Keratinocyte (primary cell): ENCODE results near the gene DCTN1. TPM values are rescaled to one million over a fixed set of nuclear protein-coding genes. Genes with fewer than 3 reads are reported as not detected.

ENCODE experiments used
- DNase-seq: peaks from one replicate; pipeline ENCODE4 v3.0.0-alpha.2; 2011; ENCODE audit warnings: low read depth, missing footprints, low spot score
- FAIRE-seq: peaks from 2 replicates; lab custom pipeline; 2011; peaks lifted over from hg19 to GRCh38; lab: Jason Lieb, UNC
- H2AFZ ChIP-seq: 2 replicates; pipeline ENCODE4 v1.6.0; 2012; ENCODE audit warnings: low read length, control low read depth, inconsistent platforms; ENCODE audit not compliant: control insufficient read depth
- H3K27ac ChIP-seq: 2 replicates; pipeline ENCODE4 v1.5.1; 2011; ENCODE audit warnings: low read length; ENCODE audit not compliant: control insufficient read depth, insufficient read depth
- H3K27me3 ChIP-seq: 3 replicates; pipeline ENCODE4 v1.6.0; 2011; ENCODE audit warnings: low read length; ENCODE audit not compliant: control insufficient read depth, insufficient read depth; ENCODE audit errors: extremely low read depth
- H3K36me3 ChIP-seq, 2 experiments: 2 replicates in 1 of 2; 3 replicates in 1 of 2; pipeline ENCODE4 v1.5.1; 2011; ENCODE audit warnings: low read length in 2 of 2, mild to moderate bottlenecking in 1 of 2; ENCODE audit not compliant: control insufficient read depth in 2 of 2, insufficient read depth in 2 of 2; ENCODE audit errors: extremely low read depth in 1 of 2
- H3K4me1 ChIP-seq: 3 replicates; pipeline ENCODE4 v1.5.1; 2011; ENCODE audit warnings: low read length; ENCODE audit not compliant: control insufficient read depth, insufficient read depth; ENCODE audit errors: extremely low read depth
- H3K4me2 ChIP-seq: 3 replicates; pipeline ENCODE4 v1.6.0; 2011; ENCODE audit warnings: low read depth, low read length; ENCODE audit not compliant: control insufficient read depth, insufficient read depth; ENCODE audit errors: extremely low read depth
- H3K4me3 ChIP-seq, 3 experiments: fragments of 200-600 bp in 1 of 3; sonication (generic) in 1 of 3; 2 replicates in 2 of 3; 3 replicates in 1 of 3; pipeline ENCODE4 v1.5.1; 2011 to 2016; ENCODE audit warnings: low read length in 3 of 3, mild to moderate bottlenecking in 3 of 3, control low read depth in 2 of 3, inconsistent platforms in 1 of 3, low read depth in 1 of 3, mixed read lengths in 1 of 3, mixed run types in 1 of 3, moderate library complexity in 1 of 3; ENCODE audit not compliant: control insufficient read depth in 2 of 3, insufficient read depth in 2 of 3; ENCODE audit errors: extremely low read depth in 1 of 3
- H3K79me2 ChIP-seq: 2 replicates; pipeline ENCODE4 v1.6.0; 2012; ENCODE audit warnings: low read length; ENCODE audit not compliant: control insufficient read depth, insufficient read depth
- H3K9ac ChIP-seq: 3 replicates; pipeline ENCODE4 v1.6.0; 2011; ENCODE audit warnings: low read length; ENCODE audit not compliant: control insufficient read depth, insufficient read depth; ENCODE audit errors: extremely low read depth
- H3K9me1 ChIP-seq: 3 replicates; pipeline ENCODE4 v1.6.0; 2011; ENCODE audit warnings: low read length; ENCODE audit not compliant: control insufficient read depth, insufficient read depth; ENCODE audit errors: extremely low read depth
- H3K9me3 ChIP-seq: 2 replicates; pipeline ENCODE4 v1.5.1; 2012; ENCODE audit warnings: low read depth, low read length; ENCODE audit not compliant: control insufficient read depth
- H4K20me1 ChIP-seq: 3 replicates; pipeline ENCODE4 v1.6.0; 2011; ENCODE audit warnings: low read length; ENCODE audit not compliant: control insufficient read depth, insufficient read depth; ENCODE audit errors: extremely low read depth
- EZH2 ChIP-seq: IDR thresholded peaks from one replicate; pipeline ENCODE4 v1.6.1; 2012; ENCODE audit warnings: inconsistent platforms, mild to moderate bottlenecking, low read length, moderate library complexity
- dilution Hi-C: fragments of 300-500 bp; cut with MboI; formaldehyde crosslinking; loops from one replicate; pipeline ENCODE4 v1.7.0; 2020; ENCODE audit warnings: low sequenced_read_pairs; ENCODE audit not compliant: extremely low pct_ligation_motif_present
- polyA plus RNA-seq, 5 experiments: library from polyadenylated mRNA; depleted of rRNA in 3 of 5; stranded (reverse) in 3 of 5; stranded (forward) in 1 of 5; unstranded in 1 of 5; fragments of >200 nt; gene quantifications; 1 replicate in 1 of 5; 2 replicates in 3 of 5; 3 replicates in 1 of 5; pipeline versions ENCODE4 v1.2.1 to v1.2.3, GENCODE V29; 2011 to 2012; ENCODE audit warnings: missing spikeins in 2 of 5, low read depth in 1 of 5, low replicate concordance in 1 of 5
- TF ChIP-seq, protein P1 (sequence below), 3 experiments: IDR thresholded peaks in 1 of 3; conservative IDR thresholded peaks in 1 of 3; optimal IDR thresholded peaks in 1 of 3; 2 replicates in 2 of 3; 3 replicates in 1 of 3; pipeline versions ENCODE3 to v1.5.1; 2011; ENCODE audit warnings: low read length in 3 of 3, mild to moderate bottlenecking in 3 of 3, moderate library complexity in 2 of 3, control low read depth in 1 of 3, inconsistent platforms in 1 of 3; ENCODE audit not compliant: insufficient read depth in 2 of 3; ENCODE audit errors: extremely low read depth in 1 of 3

Gene DCTN1
- polyA plus RNA-seq, 1 donor (not counting 4 experiments of a cell fraction or from before 2014, with no cell fraction given): 110 TPM

GRCh38 chr2:74369976-74370375 lies 10.1 kb downstream of the DCTN1 start:
- H2AFZ ChIP-seq: no peak overlapping the region
- H3K9ac ChIP-seq: no peak overlapping the region
- H3K4me1 ChIP-seq: peaks cover 10% of the 10 kb centered on the region
- no peak overlapping the region for H3K27ac ChIP-seq
- no peak overlapping the region for H3K4me2 ChIP-seq
- no peak for DNase-seq
- dilution Hi-C loops: no loop called here
- peaks cover 2% of the 10 kb centered on the region for H3K79me2 ChIP-seq
- H3K4me3 ChIP-seq: no peak overlapping the region
- no peak for FAIRE-seq
- H4K20me1 ChIP-seq: no peaks in the 10 kb centered on the region
- no peak for TF ChIP-seq EZH2
- TF ChIP-seq, protein P1, sequence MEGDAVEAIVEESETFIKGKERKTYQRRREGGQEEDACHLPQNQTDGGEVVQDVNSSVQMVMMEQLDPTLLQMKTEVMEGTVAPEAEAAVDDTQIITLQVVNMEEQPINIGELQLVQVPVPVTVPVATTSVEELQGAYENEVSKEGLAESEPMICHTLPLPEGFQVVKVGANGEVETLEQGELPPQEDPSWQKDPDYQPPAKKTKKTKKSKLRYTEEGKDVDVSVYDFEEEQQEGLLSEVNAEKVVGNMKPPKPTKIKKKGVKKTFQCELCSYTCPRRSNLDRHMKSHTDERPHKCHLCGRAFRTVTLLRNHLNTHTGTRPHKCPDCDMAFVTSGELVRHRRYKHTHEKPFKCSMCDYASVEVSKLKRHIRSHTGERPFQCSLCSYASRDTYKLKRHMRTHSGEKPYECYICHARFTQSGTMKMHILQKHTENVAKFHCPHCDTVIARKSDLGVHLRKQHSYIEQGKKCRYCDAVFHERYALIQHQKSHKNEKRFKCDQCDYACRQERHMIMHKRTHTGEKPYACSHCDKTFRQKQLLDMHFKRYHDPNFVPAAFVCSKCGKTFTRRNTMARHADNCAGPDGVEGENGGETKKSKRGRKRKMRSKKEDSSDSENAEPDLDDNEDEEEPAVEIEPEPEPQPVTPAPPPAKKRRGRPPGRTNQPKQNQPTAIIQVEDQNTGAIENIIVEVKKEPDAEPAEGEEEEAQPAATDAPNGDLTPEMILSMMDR (optimal IDR thresholded peaks at IDR 0.05 in 1 of 3, IDR thresholded peaks at IDR 0.05 in 1 of 3, conservative IDR thresholded peaks at IDR 0.05 in 1 of 3; ENCODE audit: extremely low read depth in 1 of 3, insufficient read depth in 2 of 3, low read length in 3 of 3): no peak
- no peaks in the 10 kb centered on the region for H3K9me1 ChIP-seq
- no peaks in the 10 kb centered on the region for H3K9me3 ChIP-seq
- H3K27me3 ChIP-seq: no peaks in the 10 kb centered on the region
- peaks cover 43 to 54% of the 10 kb centered on the region in 2 experiments for H3K36me3 ChIP-seq

GRCh38 chr2:74368499-74368898 lies 11.6 kb downstream of the DCTN1 start:
- Histone ChIP-seq H2AFZ (no peak overlapping the region), H3K79me2 (no peaks in the 10 kb centered on the region), H3K4me3 (no peak overlapping the region), H3K27me3 (no peaks in the 10 kb centered on the region), H4K20me1 (no peaks in the 10 kb centered on the region), H3K4me2 (no peak overlapping the region), H3K4me1 (peaks cover 10% of the 10 kb centered on the region), H3K9ac (no peak overlapping the region), H3K36me3 (peaks cover 50 to 62% of the 10 kb centered on the region in 2 experiments), H3K9me3 (no peaks in the 10 kb centered on the region), H3K27ac (no peak overlapping the region), H3K9me1 (no peaks in the 10 kb centered on the region)
- FAIRE-seq (no peak), DNase-seq (no peak)
- TF ChIP-seq EZH2: no peak
- TF ChIP-seq, protein P1 (optimal IDR thresholded peaks at IDR 0.05 in 1 of 3, IDR thresholded peaks at IDR 0.05 in 1 of 3, conservative IDR thresholded peaks at IDR 0.05 in 1 of 3; ENCODE audit: extremely low read depth in 1 of 3, insufficient read depth in 2 of 3, low read length in 3 of 3): no peak
- dilution Hi-C loops: no loop called here
